Small intestine (tissue), 7 donors: ENCODE data around the gene RASAL2. TPM values are rescaled to one million over a fixed set of nuclear protein-coding genes. Genes with fewer than 3 reads are reported as not detected.
"Not testable (repeated sequence)": the region's sequence is repeated elsewhere in the genome, so short reads cannot be mapped to it uniquely, and the experiment has no call there.

Experiments
- DNase-seq, 2 donors: peaks; one replicate each; pipeline versions ENCODE4 v3.0.0 to v3.0.0-alpha.2; 2013
- FAIRE-seq: peaks from 2 replicates; lab custom pipeline; 2012; peaks lifted over from hg19 to GRCh38; lab: Jason Lieb, UNC
- H3K27ac ChIP-seq, 3 donors: one replicate each; pipeline ENCODE4 v1.5.1; 2013; ENCODE audit warnings: low read length in 2 of 3, mild to moderate bottlenecking in 2 of 3, control low read depth in 1 of 3, inconsistent platforms in 1 of 3, low read depth in 1 of 3, moderate library complexity in 1 of 3
- H3K27me3 ChIP-seq, 3 donors: one replicate each; pipeline ENCODE4 v1.6.1; 2013; ENCODE audit warnings: low read length in 3 of 3, inconsistent platforms in 1 of 3; ENCODE audit not compliant: control insufficient read depth in 3 of 3, insufficient read depth in 3 of 3
- H3K36me3 ChIP-seq, 3 donors: one replicate each; pipeline ENCODE4 v1.6.1; 2013; ENCODE audit warnings: low read length in 3 of 3, inconsistent platforms in 1 of 3, low read depth in 1 of 3, mild to moderate bottlenecking in 1 of 3, moderate library complexity in 1 of 3; ENCODE audit not compliant: control insufficient read depth in 3 of 3, insufficient read depth in 2 of 3
- H3K4me1 ChIP-seq, 3 donors: one replicate each; pipeline ENCODE4 v1.6.1; 2013; ENCODE audit warnings: low read length in 2 of 3, inconsistent platforms in 1 of 3, low read depth in 1 of 3, mild to moderate bottlenecking in 1 of 3, moderate library complexity in 1 of 3; ENCODE audit not compliant: control insufficient read depth in 3 of 3, insufficient read depth in 2 of 3
- H3K4me3 ChIP-seq, 3 donors: one replicate each; pipeline ENCODE4 v1.5.1; 2013; ENCODE audit warnings: low read length in 3 of 3, control low read depth in 1 of 3, inconsistent platforms in 1 of 3, low read depth in 1 of 3, mild to moderate bottlenecking in 1 of 3, moderate library complexity in 1 of 3
- H3K9me3 ChIP-seq, 2 donors: one replicate each; pipeline ENCODE4 v1.6.1; 2013; ENCODE audit warnings: low read depth in 1 of 2, low read length in 1 of 2; ENCODE audit not compliant: control insufficient read depth in 2 of 2, insufficient read depth in 1 of 2
- WGBS, 3 donors: extraction: QIAGEN DNeasy Blood & Tissue Kit; methylation state at CpG; one replicate each; pipeline ENCODE4 v1.1.7; 2013; 5-methylcytosine and 5-hydroxymethylcytosine counted together
- polyA plus RNA-seq, 4 donors: library from polyadenylated mRNA; stranded (reverse) in 3 of 4; unstranded in 1 of 4; fragments of 200-250 nt in 3 of 4; fragments of 120-200 nt in 1 of 4; gene quantifications; one replicate each; pipeline versions ENCODE4 v1.2.1 to v1.2.3, GENCODE V29; 2013
- donor health status: healthy with polysubstance abuse.
- donor health status: control.
- donor health status: control.
- donor health status: Bipolar disorder and iron deficiency.
- donor health status: healthy.

RASAL2 gene
- polyA plus RNA-seq, 4 donors, result 1.8 to 23.5 (median 3.3) TPM

DNA sequence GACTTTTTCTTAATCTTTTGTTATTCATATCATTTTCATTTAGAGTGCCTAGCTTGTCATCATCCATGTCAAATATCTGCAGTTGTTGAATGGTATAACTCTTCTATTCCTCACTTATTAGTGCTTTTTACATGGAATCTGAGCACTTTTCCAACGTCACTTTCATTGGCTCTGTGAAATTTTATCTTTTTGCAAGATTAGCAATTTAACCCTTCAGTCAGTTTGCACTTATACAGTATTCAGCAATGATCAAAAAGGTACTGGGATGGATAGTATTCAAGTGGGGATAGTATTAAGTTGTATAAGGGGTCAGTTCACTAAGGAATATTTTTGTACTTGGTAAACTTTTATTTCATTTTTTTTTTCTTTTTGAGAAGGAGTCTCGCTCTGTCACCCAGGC lies 150.0 kb downstream of the RASAL2 start:
- H3K4me1 ChIP-seq, result no peaks in the 10 kb centered on the region
- DNase-seq (no peak), FAIRE-seq (no peak)
- H3K4me3 ChIP-seq, result no peak overlapping the region
- H3K9me3 ChIP-seq, result peaks cover 0 to 2% of the 10 kb centered on the region in 2 donors
- no peak overlapping the region for H3K27ac ChIP-seq
- WGBS, 3 donors, result 71 to 87% (median 81%) methylated on average over 2 of the region's 2 CpGs
- no peaks in the 10 kb centered on the region for H3K27me3 ChIP-seq
- no peaks in the 10 kb centered on the region for H3K36me3 ChIP-seq

DNA sequence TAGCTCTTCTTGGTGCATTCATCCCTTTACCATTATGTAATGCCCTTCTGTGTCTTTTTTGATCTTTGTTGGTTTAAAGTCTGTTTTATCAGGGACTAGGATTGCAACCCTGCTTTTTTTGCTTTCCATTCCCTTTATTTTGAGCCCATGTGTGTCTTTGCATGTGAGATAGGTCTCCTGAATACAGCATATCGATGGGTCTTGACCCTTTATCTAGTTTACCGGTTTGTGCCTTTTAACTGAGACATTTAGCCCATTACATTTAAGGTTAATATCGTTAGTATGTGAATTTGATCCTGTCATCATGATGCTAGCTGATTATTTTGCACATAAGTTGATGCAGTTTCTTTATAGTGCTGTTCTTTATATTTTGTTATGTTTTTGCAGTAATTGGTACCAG lies 154.4 kb downstream of the RASAL2 start:
- not testable (repeated sequence) for H3K36me3 ChIP-seq, DNase-seq, H3K27ac ChIP-seq, FAIRE-seq, H3K4me3 ChIP-seq, H3K4me1 ChIP-seq, H3K27me3 ChIP-seq
- 85 to 95% (median 94%) methylated on average over 3 of the region's 3 CpGs for WGBS, 3 donors
- peaks cover 0 to 13% of the 10 kb centered on the region in 2 donors for H3K9me3 ChIP-seq

DNA sequence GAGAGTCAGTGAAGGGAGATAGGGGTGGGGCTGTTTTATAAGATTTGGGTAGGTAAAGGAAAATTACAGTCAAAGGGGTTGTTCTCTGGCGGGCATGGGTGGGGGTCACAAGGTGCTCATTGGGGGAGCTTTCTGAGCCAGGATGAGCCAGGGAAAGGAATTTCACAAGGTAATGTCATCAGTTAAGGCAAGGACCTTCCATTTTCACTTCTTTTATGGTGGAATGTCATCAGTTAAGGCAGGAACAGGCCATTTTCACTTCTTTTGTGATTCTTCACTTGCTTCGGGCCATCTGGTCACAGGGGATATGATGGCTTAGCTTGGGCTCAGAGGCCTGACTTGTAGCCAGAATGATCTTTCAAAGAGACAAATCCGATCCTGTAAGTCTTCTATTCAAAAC lies 159.7 kb downstream of the RASAL2 start:
- not testable (repeated sequence) for H3K36me3 ChIP-seq, H3K4me3 ChIP-seq, H3K27ac ChIP-seq, H3K4me1 ChIP-seq, DNase-seq, H3K27me3 ChIP-seq, FAIRE-seq
- peaks cover 0 to 15% of the 10 kb centered on the region in 2 donors for H3K9me3 ChIP-seq
- WGBS, 3 donors, result 91 to 96% (median 92%) methylated on average over 3 of the region's 3 CpGs

DNA sequence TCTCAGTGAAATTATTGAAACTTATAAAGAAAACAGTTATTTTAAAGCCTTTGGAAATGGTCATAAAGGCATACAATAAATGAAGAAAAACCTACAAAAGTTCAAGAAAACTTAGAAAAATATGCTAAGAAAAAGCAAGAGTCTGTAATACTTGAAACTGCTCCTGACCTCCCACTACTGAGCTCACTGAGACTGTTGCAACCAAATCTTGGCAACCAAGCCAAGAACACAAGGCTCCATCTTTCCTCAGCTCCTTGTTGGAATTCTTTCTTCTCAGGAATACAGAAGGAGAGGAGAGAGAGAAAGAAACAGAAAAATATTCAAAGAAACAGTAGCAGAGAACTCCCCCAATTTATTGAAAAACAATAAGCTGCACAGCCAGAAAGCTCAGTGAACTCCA lies 160.5 kb downstream of the RASAL2 start:
- no peak for FAIRE-seq
- H3K27me3 ChIP-seq, result no peaks in the 10 kb centered on the region
- no peak overlapping the region for H3K27ac ChIP-seq

DNA sequence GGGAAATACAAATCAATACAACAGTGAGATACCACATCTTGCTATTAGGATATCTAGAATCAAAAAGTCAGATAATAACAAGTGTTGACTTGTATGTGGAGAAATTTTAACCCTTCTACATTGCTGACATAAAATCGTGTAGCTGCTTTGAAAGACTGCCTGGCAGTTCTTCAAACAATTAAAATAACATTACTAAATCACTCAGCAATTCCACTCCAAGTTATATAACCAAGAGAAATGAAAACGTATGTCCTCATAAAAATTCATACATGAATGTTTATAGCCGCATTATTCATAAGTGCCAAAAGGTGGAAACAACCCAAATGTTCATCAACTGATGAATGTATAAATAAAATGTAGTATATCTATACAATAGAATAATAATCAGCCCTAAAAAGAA lies 164.6 kb downstream of the RASAL2 start:
- DNase-seq, result no peak
- Histone ChIP-seq H3K36me3 (no peaks in the 10 kb centered on the region), H3K9me3 (peaks cover 0 to 2% of the 10 kb centered on the region in 2 donors), H3K4me1 (no peaks in the 10 kb centered on the region), H3K4me3 (no peak overlapping the region), H3K27me3 (no peaks in the 10 kb centered on the region), H3K27ac (no peak overlapping the region)
- 66 to 80% (median 70%) methylated on average over 3 of the region's 3 CpGs for WGBS, 3 donors
- FAIRE-seq, result no peak

More for the DNA sequence above, 160.5 kb downstream of the RASAL2 start:
- H3K36me3 ChIP-seq, result peaks cover 0 to 8% (median 0%) of the 10 kb centered on the region in 3 donors
- no peaks in the 10 kb centered on the region for H3K4me1 ChIP-seq
- no peak overlapping the region for H3K4me3 ChIP-seq
- peaks cover 0 to 15% of the 10 kb centered on the region in 2 donors for H3K9me3 ChIP-seq
- no peak for DNase-seq

DNA sequence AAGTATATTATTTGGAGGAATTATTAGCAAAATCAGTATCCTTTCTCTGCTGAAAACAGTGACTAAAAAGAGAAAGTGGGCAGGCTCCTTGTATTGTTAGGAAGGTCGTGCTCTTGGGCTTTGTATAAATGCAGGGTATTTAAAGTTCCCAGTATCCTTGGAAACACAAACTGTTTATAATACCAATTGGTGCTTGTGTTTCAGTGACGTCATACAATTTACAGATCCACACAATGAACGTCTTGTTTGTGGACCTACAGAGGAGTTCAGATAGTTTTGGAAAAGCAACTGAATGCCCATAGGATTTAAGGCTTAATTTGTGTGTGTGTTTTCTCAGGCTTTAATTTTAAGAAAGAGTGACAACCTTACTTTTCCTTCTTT lies 168.2 kb downstream of the RASAL2 start:
- DNase-seq (peak in 1 of 2 donors; percentile 32), FAIRE-seq (no peak)
- WGBS, 3 donors, result 19 to 24% (median 20%) methylated on average over 3 of the region's 3 CpGs

DNA sequence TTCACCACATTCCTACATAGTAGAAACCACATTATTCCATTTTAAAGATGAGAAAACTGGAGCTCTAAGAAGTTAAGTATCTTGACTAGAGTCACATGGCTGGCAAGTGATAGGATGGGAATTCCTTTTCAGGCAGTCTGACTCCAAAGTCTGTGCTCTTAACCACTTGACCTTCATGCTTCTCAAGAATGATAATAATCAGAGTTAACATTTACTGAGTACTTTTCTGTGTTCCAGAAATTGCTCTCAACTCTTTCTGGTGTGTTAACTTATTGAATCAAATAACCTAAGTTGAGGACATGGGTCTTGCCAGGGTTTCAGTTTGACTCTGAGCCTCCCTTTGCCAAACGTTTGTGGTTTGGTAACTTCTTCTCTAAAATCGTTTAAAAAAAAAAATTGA lies 169.4 kb downstream of the RASAL2 start:
- Histone ChIP-seq H3K27me3 (no peaks in the 10 kb centered on the region), H3K4me1 (no peaks in the 10 kb centered on the region), H3K36me3 (no peaks in the 10 kb centered on the region), H3K9me3 (no peaks in the 10 kb centered on the region), H3K4me3 (no peak overlapping the region), H3K27ac (no peak overlapping the region)
- DNase-seq (peak; percentile 22 to 25), FAIRE-seq (no peak)
- 36 to 55% (median 48%) methylated on average over 2 of the region's 2 CpGs for WGBS, 3 donors

More for the DNA sequence above, 168.2 kb downstream of the RASAL2 start:
- H3K27ac ChIP-seq, result no peak overlapping the region
- no peak overlapping the region for H3K4me3 ChIP-seq
- H3K9me3 ChIP-seq, result no peaks in the 10 kb centered on the region
- no peaks in the 10 kb centered on the region for H3K36me3 ChIP-seq
- H3K4me1 ChIP-seq, result no peaks in the 10 kb centered on the region
- no peaks in the 10 kb centered on the region for H3K27me3 ChIP-seq

DNA sequence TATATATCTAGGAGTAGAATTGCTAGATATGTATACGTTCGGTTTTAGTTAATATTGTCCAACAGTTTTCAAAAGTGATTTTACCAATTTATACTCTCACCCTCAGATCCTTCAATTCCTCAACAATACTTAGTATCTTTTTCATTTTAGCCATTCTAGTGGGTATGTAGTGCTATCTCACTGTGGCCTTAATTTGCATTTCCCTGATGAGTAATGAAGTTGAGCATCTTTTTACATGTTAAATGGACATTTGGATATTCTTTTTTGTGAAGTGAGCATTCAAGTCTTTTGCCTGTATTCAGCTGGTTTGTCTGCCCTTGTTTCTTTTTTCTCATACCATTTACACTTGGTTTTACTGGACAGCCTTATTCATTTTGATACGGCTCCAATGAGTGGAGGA lies 172.2 kb downstream of the RASAL2 start:
- DNase-seq (no peak), FAIRE-seq (no peak)
- Histone ChIP-seq H3K27me3 (no peaks in the 10 kb centered on the region), H3K36me3 (no peaks in the 10 kb centered on the region), H3K4me3 (no peak overlapping the region), H3K4me1 (no peaks in the 10 kb centered on the region), H3K27ac (no peak overlapping the region), H3K9me3 (no peaks in the 10 kb centered on the region)
- WGBS, 3 donors, result 95 to 99% (median 97%) methylated on average over 3 of the region's 3 CpGs

DNA sequence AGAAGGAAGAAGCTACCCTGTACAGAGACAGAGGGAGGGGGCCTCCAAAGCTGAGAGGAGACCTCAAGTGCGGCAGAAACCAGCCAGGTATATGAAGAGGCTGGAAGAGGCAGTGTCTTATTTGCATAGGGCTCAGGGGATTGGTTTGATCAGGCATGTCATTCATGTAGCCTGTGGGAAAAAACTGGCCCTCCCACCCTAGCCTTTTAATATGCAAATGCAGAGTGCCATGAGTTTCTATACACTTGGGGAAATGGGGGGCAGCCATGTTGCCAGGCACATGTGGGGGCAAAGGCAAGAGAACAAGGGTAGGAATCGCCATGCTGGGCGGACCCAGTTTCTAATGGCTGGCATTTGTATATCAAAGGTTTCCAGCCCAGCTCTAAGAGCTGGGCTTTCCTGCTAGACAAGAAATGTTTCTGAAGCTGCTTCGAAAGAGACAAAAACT lies 172.7 kb downstream of the RASAL2 start:
- Histone ChIP-seq H3K4me1 (no peaks in the 10 kb centered on the region), H3K9me3 (no peaks in the 10 kb centered on the region), H3K36me3 (no peaks in the 10 kb centered on the region), H3K4me3 (no peak overlapping the region), H3K27me3 (no peaks in the 10 kb centered on the region), H3K27ac (no peak overlapping the region)
- FAIRE-seq (no peak), DNase-seq (no peak)
- WGBS, 3 donors, result 91 to 97% (median 94%) methylated on average over 4 of the region's 4 CpGs
